A549 (cell line): ENCODE data around the gene PPM1H. TPM values are rescaled to one million over a fixed set of nuclear protein-coding genes. Genes with fewer than 3 reads are reported as not detected.

Experiments used
- ATAC-seq, 2 experiments: fragments of 200-7000 bp in 1 of 2; fragments of >200 bp in 1 of 2; cut with Nextera tagmentation in 1 of 2; cut with Tn5 transposase in 1 of 2; 3 replicates each; pipeline versions ENCODE4 v1.8.0 to v1.9.1; 2018 to 2020; ENCODE audit warnings: mild to moderate bottlenecking in 1 of 2, moderate library complexity in 1 of 2
- CTCF ChIA-PET: fragments of 300-600 bp; sonication (Branson Sonifier 250); formaldehyde crosslinking; extraction: SDS; loops from one replicate; lab custom pipeline; 2021; ENCODE audit warnings: antibody characterized with exemption, inconsistent platforms; lab: Yijun Ruan, JAX
- POLR2A ChIA-PET: fragments of 350-600 bp; formaldehyde crosslinking; extraction: SDS; loops from one replicate; lab custom pipeline; 2021; ENCODE audit warnings: antibody characterized with exemption, inconsistent platforms; lab: Yijun Ruan, JAX
- DNase-seq, 2 experiments: peaks; one replicate each; pipeline versions ENCODE4 v3.0.0 to v3.0.0-alpha.2; 2011 to 2016; ENCODE audit warnings: low read depth in 1 of 2, low spot score in 1 of 2
- FAIRE-seq: peaks from 2 replicates; lab custom pipeline; 2011; peaks lifted over from hg19 to GRCh38; lab: Jason Lieb, UNC
- H3K27ac ChIP-seq, 2 experiments: fragments of >200 bp; sonication (Bioruptor Twin); formaldehyde crosslinking; 3 replicates each; pipeline ENCODE4 v1.5.1; 2016 to 2017
- H3K4me1 ChIP-seq: fragments of >200 bp; sonication (Bioruptor Twin); formaldehyde crosslinking; 3 replicates; pipeline ENCODE4 v1.6.1; 2016
- H3K4me2 ChIP-seq: fragments of >200 bp; sonication (Bioruptor Twin); formaldehyde crosslinking; 3 replicates; pipeline ENCODE4 v1.6.1; 2016
- H3K4me3 ChIP-seq: fragments of >200 bp; sonication (Bioruptor Twin); formaldehyde crosslinking; 3 replicates; pipeline ENCODE4 v1.5.1; 2016
- H3K9me3 ChIP-seq: fragments of >200 bp; sonication (Bioruptor Twin); formaldehyde crosslinking; 3 replicates; pipeline ENCODE4 v1.6.1; 2016
- BCL3 ChIP-seq: fragments of >200 bp; sonication (Bioruptor Twin); formaldehyde crosslinking; IDR thresholded peaks from 3 replicates; pipeline ENCODE4 v1.6.1; 2016
- CHD4 ChIP-seq: fragments of 200-600 bp; sonication (generic); IDR thresholded peaks from 2 replicates; pipeline ENCODE4 v1.6.1; 2016; ENCODE audit warnings: antibody characterized with exemption, mild to moderate bottlenecking, borderline replicate concordance
- CTCF ChIP-seq: fragments of >200 bp; sonication (Bioruptor Twin); formaldehyde crosslinking; IDR thresholded peaks from 3 replicates; pipeline ENCODE4 v1.5.1; 2016
- E2F6 ChIP-seq: IDR thresholded peaks from 2 replicates; pipeline ENCODE4 v1.6.1; 2012; ENCODE audit warnings: low read depth, borderline replicate concordance
- EP300 ChIP-seq, 2 experiments: fragments of >200 bp; sonication (Bioruptor Twin); formaldehyde crosslinking; IDR thresholded peaks; 2 replicates in 1 of 2; 3 replicates in 1 of 2; pipeline ENCODE4 v1.6.1; 2016 to 2017
- ESRRA ChIP-seq: fragments of 150-350 bp; IDR thresholded peaks from 2 replicates; pipeline ENCODE4 v1.6.1; 2014; ENCODE audit warnings: mild to moderate bottlenecking, low read length, borderline replicate concordance
- HOXB13 ChIP-seq: fragments of 250-450 bp; sonication (Bioruptor Pico); IDR thresholded peaks from 2 replicates; pipeline ENCODE4 v1.5.0; 2020; ENCODE audit warnings: low read depth, mild to moderate bottlenecking, moderate library complexity
- HOXB5 ChIP-seq: fragments of 250-450 bp; sonication (Bioruptor Pico); IDR thresholded peaks from 2 replicates; pipeline ENCODE4 v1.5.0; 2020; ENCODE audit warnings: mild to moderate bottlenecking, moderate library complexity
- MYC ChIP-seq: IDR thresholded peaks from 2 replicates; pipeline ENCODE4 v1.6.1; 2012; ENCODE audit warnings: mild to moderate bottlenecking, inconsistent platforms, low read length, improper control_type of control experiment, borderline replicate concordance
- RAD21 ChIP-seq, 2 experiments: fragments of >200 bp in 1 of 2; sonication (Bioruptor Twin) in 1 of 2; formaldehyde crosslinking in 1 of 2; IDR thresholded peaks in 1 of 2; conservative IDR thresholded peaks in 1 of 2; 2 replicates in 1 of 2; 3 replicates in 1 of 2; pipeline ENCODE4 v1.6.1; 2012 to 2018; ENCODE audit warnings: inconsistent platforms in 1 of 2
- RCOR1 ChIP-seq: fragments of 150-350 bp; IDR thresholded peaks from 2 replicates; pipeline ENCODE4 v1.6.1; 2014; ENCODE audit warnings: antibody characterized with exemption, low read length, low read depth
- REST ChIP-seq: fragments of 200-600 bp; sonication (generic); IDR thresholded peaks from 2 replicates; pipeline ENCODE4 v1.6.1; 2016; ENCODE audit warnings: antibody characterized with exemption, mild to moderate bottlenecking, moderate library complexity
- RFX5 ChIP-seq: fragments of 450-650 bp; IDR thresholded peaks from 2 replicates; pipeline ENCODE4 v1.7.1; 2014; ENCODE audit warnings: antibody characterized with exemption, mild to moderate bottlenecking, moderate library complexity
- SREBF2 ChIP-seq: fragments of 450-650 bp; IDR thresholded peaks from 2 replicates; pipeline ENCODE4 v1.6.1; 2014; ENCODE audit warnings: mild to moderate bottlenecking, moderate library complexity
- ZFP36 ChIP-seq: fragments of 450-650 bp; IDR thresholded peaks from 2 replicates; pipeline ENCODE4 v1.6.1; 2014; ENCODE audit warnings: borderline replicate concordance; ENCODE audit not compliant: partially characterized antibody
- WGBS: methylation state at CpG from one replicate; pipeline ENCODE4 v1.1.6; 2017; ENCODE audit errors: missing lambda C conversion rate; 5-methylcytosine and 5-hydroxymethylcytosine counted together
- polyA plus RNA-seq, 4 experiments: library from polyadenylated mRNA; depleted of rRNA in 3 of 4; stranded (reverse); fragments of >200 nt; fragmentation: RNase III in 1 of 4; extraction: RNeasy Plus Mini Kit Qiagen cat#74134 plus additional on column Dnase treatment in 1 of 4; gene quantifications; 2 replicates in 3 of 4; 3 replicates in 1 of 4; pipeline ENCODE4 v1.2.3, GENCODE V29; 2011 to 2017

PPM1H gene
- polyA plus RNA-seq, 2 of the 4 experiments (the other 2 are of a cell fraction): 7.8 TPM

GRCh38 chr12:62914443-62915203, 20.3 kb downstream of the PPM1H start:
- Histone ChIP-seq H3K4me2 (no peak overlapping the region), H3K27ac (no peak overlapping the region), H3K9me3 (no peaks in the 10 kb centered on the region), H3K4me3 (no peak overlapping the region), H3K4me1 (peaks cover 6% of the 10 kb centered on the region; the same call in 2 of the 3 replicates)
- WGBS: 79% methylated on average over 7 of the region's 7 CpGs
- DNase-seq (no peak), ATAC-seq (no peak), FAIRE-seq (no peak)
- no peak for TF ChIP-seq ZFP36
- TF ChIP-seq MYC: no peak
- no peak for TF ChIP-seq RAD21 (conservative IDR thresholded peaks at IDR 0.05 in 1 of 2, IDR thresholded peaks at IDR 0.05 in 1 of 2)
- TF ChIP-seq BCL3: no peak
- no peak for TF ChIP-seq HOXB13 (CRISPR knock-in tag)
- no peak for TF ChIP-seq CHD4
- TF ChIP-seq EP300 (IDR thresholded peaks at IDR 0.05): no peak
- no peak for TF ChIP-seq CTCF
- no peak for TF ChIP-seq ESRRA
- CTCF ChIA-PET: no interaction called here
- POLR2A ChIA-PET: no interaction called here

GRCh38 chr12:62913380-62913779, 21.6 kb downstream of the PPM1H start:
- FAIRE-seq: no peak
- DNase-seq: no peak
- Histone ChIP-seq H3K9me3 (no peaks in the 10 kb centered on the region), H3K4me3 (no peak overlapping the region), H3K4me1 (no peaks in the 10 kb centered on the region), H3K27ac (no peak overlapping the region), H3K4me2 (no peak overlapping the region)
- ChIA-PET CTCF (interaction anchor here (0.7 kb wide), 1 partner anchor 20 kb away, joined by 3 read pairs; no protein-coding TSS in a partner anchor), POLR2A (no interaction called here)
- WGBS: 92% methylated on average over 6 of the region's 6 CpGs
- ATAC-seq: no peak
- TF ChIP-seq E2F6: no peak

- Histone ChIP-seq H3K4me3 (no peak overlapping the region), H3K4me1 (no peaks in the 10 kb centered on the region), H3K9me3 (no peaks in the 10 kb centered on the region), H3K27ac (no peak overlapping the region), H3K4me2 (no peak overlapping the region)
- FAIRE-seq (no peak), DNase-seq (no peak), ATAC-seq (no peak)
- 63% methylated on average over 4 of the region's 4 CpGs for WGBS
- ChIA-PET POLR2A (no interaction called here), CTCF (no interaction called here)
- TF ChIP-seq RFX5: no peak
- no peak for TF ChIP-seq HOXB5
- TF ChIP-seq SREBF2: no peak
- no peak for TF ChIP-seq RCOR1
- no peak for TF ChIP-seq CTCF
- TF ChIP-seq REST: no peak
Observed at GRCh38 chr12:62912644-62913043, 22.3 kb downstream of the PPM1H start.
